Gastrocnemius medialis (tissue), 4 donors: ENCODE measurements around the gene AMZ2.
"Not testable (repeated sequence)": the region's sequence is repeated elsewhere in the genome, so short reads cannot be mapped to it uniquely, and the experiment has no call there.

ENCODE experiments used
- POLR2A ChIP-seq, 2 donors: fragments of 450-650 bp; IDR thresholded peaks; one replicate each; pipeline ENCODE4 v1.6.1; 2017; ENCODE audit warnings: antibody characterized with exemption in 2 of 2, mild to moderate bottlenecking in 2 of 2, moderate library complexity in 2 of 2
- TF ChIP-seq, protein P1 (sequence below), 5 experiments: fragments of 450-650 bp in 3 of 5; fragments of 200-600 bp in 2 of 5; sonication (generic) in 2 of 5; IDR thresholded peaks in 4 of 5; conservative IDR thresholded peaks in 1 of 5; 1 replicate in 4 of 5; 2 replicates in 1 of 5; pipeline ENCODE4 v1.5.1; 2016 to 2019; ENCODE audit warnings: antibody characterized with exemption in 5 of 5, mild to moderate bottlenecking in 3 of 5, moderate library complexity in 3 of 5

DNA sequence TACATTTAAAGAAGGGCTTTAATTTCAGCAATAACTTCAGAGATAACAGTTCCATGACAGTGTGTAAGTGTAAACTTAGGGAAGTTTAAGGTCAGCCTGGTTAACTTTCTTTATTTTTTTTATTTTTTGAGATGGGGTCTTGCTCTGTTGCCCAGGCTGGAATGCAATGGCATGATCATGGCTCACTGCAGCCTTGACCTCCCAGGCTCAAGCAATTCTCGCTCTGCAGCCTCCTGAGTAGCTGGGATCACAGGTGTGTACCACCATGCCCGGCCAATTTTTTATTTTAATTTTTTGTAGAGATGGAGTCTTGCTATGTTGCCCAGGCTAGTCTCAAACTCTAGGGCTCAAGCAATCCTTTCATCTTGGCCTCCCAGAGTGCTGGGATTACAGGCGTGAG, 28.5 kb downstream of the AMZ2 start:
- TF ChIP-seq, protein P1, sequence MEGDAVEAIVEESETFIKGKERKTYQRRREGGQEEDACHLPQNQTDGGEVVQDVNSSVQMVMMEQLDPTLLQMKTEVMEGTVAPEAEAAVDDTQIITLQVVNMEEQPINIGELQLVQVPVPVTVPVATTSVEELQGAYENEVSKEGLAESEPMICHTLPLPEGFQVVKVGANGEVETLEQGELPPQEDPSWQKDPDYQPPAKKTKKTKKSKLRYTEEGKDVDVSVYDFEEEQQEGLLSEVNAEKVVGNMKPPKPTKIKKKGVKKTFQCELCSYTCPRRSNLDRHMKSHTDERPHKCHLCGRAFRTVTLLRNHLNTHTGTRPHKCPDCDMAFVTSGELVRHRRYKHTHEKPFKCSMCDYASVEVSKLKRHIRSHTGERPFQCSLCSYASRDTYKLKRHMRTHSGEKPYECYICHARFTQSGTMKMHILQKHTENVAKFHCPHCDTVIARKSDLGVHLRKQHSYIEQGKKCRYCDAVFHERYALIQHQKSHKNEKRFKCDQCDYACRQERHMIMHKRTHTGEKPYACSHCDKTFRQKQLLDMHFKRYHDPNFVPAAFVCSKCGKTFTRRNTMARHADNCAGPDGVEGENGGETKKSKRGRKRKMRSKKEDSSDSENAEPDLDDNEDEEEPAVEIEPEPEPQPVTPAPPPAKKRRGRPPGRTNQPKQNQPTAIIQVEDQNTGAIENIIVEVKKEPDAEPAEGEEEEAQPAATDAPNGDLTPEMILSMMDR (IDR thresholded peaks at IDR 0.05 in 4 of 5, conservative IDR thresholded peaks at IDR 0.05 in 1 of 5), result not testable (repeated sequence)
- TF ChIP-seq POLR2A (IDR thresholded peaks at IDR 0.05), result not testable (repeated sequence)
